NT2/D1 (cell line): Measurements from ENCODE around the gene SERPINE1.

Experiments used
- YY1 ChIP-seq: IDR thresholded peaks from 2 replicates; pipeline ENCODE4 v1.6.1; 2011; ENCODE audit not compliant: insufficient read length, insufficient read depth
- ZNF274 ChIP-seq: IDR thresholded peaks from 2 replicates; pipeline ENCODE4 v1.6.1; 2011; ENCODE audit warnings: mild to moderate bottlenecking, low read depth, low read length

- no peak for TF ChIP-seq ZNF274
- no peak for TF ChIP-seq YY1
Observed at GRCh38 chr7:101154693-101155102, 27.8 kb downstream of the SERPINE1 start.
